HepG2 (cell line): ENCODE results near the gene SYNGR2. TPM values are rescaled to one million over a fixed set of nuclear protein-coding genes. Genes with fewer than 3 reads are reported as not detected.

Source experiments
- ATF2 ChIP-seq: sonication (generic); formaldehyde crosslinking; IDR thresholded peaks from 2 replicates; pipeline ENCODE4 v1.4.0; 2020; ENCODE audit warnings: missing genetic modification reagents
- ATF3 ChIP-seq: sonication (generic); formaldehyde crosslinking; IDR thresholded peaks from 2 replicates; pipeline ENCODE4 v1.4.0; 2020; ENCODE audit warnings: missing genetic modification reagents
- EZH2 ChIP-seq: conservative IDR thresholded peaks from 2 replicates; pipeline ENCODE4 v1.6.1; 2012; ENCODE audit warnings: mild to moderate bottlenecking, low read depth, low read length, moderate library complexity
- GATAD2A ChIP-seq: IDR thresholded peaks from 2 replicates; pipeline ENCODE4 v1.6.1; 2016
- HOXA7 ChIP-seq: sonication (generic); formaldehyde crosslinking; IDR thresholded peaks from 2 replicates; pipeline ENCODE4 v1.8.1; 2022; ENCODE audit warnings: mild to moderate bottlenecking, missing genetic modification reagents, moderate library complexity
- KMT2B ChIP-seq: IDR thresholded peaks from 2 replicates; pipeline ENCODE4 v1.6.1; 2016; ENCODE audit warnings: missing genetic modification reagents, missing compliant biosample characterization
- NCOA1 ChIP-seq: sonication (generic); formaldehyde crosslinking; IDR thresholded peaks from 2 replicates; pipeline ENCODE4 v1.9.0; 2021; ENCODE audit warnings: missing genetic modification reagents
- NR0B2 ChIP-seq: sonication (generic); formaldehyde crosslinking; IDR thresholded peaks from 2 replicates; pipeline ENCODE4 v1.4.0; 2020; ENCODE audit warnings: mild to moderate bottlenecking, missing genetic modification reagents
- PRMT3 ChIP-seq: sonication (generic); formaldehyde crosslinking; IDR thresholded peaks from 2 replicates; pipeline ENCODE4 v1.8.1; 2022; ENCODE audit warnings: low read depth, mild to moderate bottlenecking, moderate library complexity, missing genetic modification reagents, borderline replicate concordance
- RBM39 ChIP-seq: fragments of 200-400 bp; formaldehyde crosslinking; IDR thresholded peaks from one replicate; pipeline ENCODE4 v1.6.1; 2018; ENCODE audit warnings: antibody characterized with exemption, mild to moderate bottlenecking, low read depth, low read length; ENCODE audit not compliant: poor library complexity, severe bottlenecking
- SPEN ChIP-seq: sonication (generic); formaldehyde crosslinking; IDR thresholded peaks from 2 replicates; pipeline ENCODE4 v1.5.1; 2020; ENCODE audit warnings: low read depth, mild to moderate bottlenecking, missing genetic modification reagents
- SRY ChIP-seq: sonication (generic); formaldehyde crosslinking; IDR thresholded peaks from 2 replicates; pipeline ENCODE4 v1.8.0; 2022; ENCODE audit warnings: mild to moderate bottlenecking, missing genetic modification reagents
- TRIM24 ChIP-seq: sonication (generic); formaldehyde crosslinking; IDR thresholded peaks from 2 replicates; pipeline ENCODE4 v1.8.0; 2022; ENCODE audit warnings: mild to moderate bottlenecking, missing genetic modification reagents
- USF2 ChIP-seq, 2 experiments: sonication (generic) in 1 of 2; formaldehyde crosslinking in 1 of 2; IDR thresholded peaks; 2 replicates each; pipeline versions ENCODE4 v1.5.1 to v1.6.1; 2011 to 2020; ENCODE audit warnings: borderline replicate concordance in 1 of 2, low read depth in 1 of 2, low read length in 1 of 2, mild to moderate bottlenecking in 1 of 2, missing genetic modification reagents in 1 of 2, moderate library complexity in 1 of 2
- ZBTB20 ChIP-seq: sonication (generic); formaldehyde crosslinking; IDR thresholded peaks from 2 replicates; pipeline ENCODE4 v1.8.1; 2023; ENCODE audit warnings: missing genetic modification reagents, low read depth, mild to moderate bottlenecking, borderline replicate concordance
- ZNF503 ChIP-seq: sonication (generic); formaldehyde crosslinking; IDR thresholded peaks from 2 replicates; pipeline ENCODE4 v1.4.0; 2020; ENCODE audit warnings: missing genetic modification reagents
- ZNF512B ChIP-seq: sonication (generic); formaldehyde crosslinking; IDR thresholded peaks from 2 replicates; pipeline ENCODE4 v1.5.1; 2020; ENCODE audit warnings: missing genetic modification reagents, mild to moderate bottlenecking, borderline replicate concordance
- polyA plus RNA-seq, 8 experiments: library from polyadenylated mRNA; depleted of rRNA in 3 of 8; stranded (reverse) in 7 of 8; unstranded in 1 of 8; fragments of >200 nt; fragmentation: Illumina TruSeq in 4 of 8; extraction: Trizol in 4 of 8; gene quantifications; 2 replicates each; pipeline versions ENCODE4 v1.2.1 to v1.2.3, GENCODE V29; 2011 to 2016; ENCODE audit warnings: low read depth in 4 of 8, missing spikeins in 1 of 8, mixed read lengths in 1 of 8; ENCODE audit not compliant: insufficient read depth in 1 of 8
- total RNA-seq, 5 experiments: library from RNA; depleted of rRNA; stranded (reverse); fragments of >200 nt; fragmentation: Illumina TruSeq; extraction: Trizol; gene quantifications; 2 replicates each; pipeline ENCODE4 v1.2.3, GENCODE V29; 2016; ENCODE audit warnings: low read depth in 1 of 5

SYNGR2 gene
- total and polyA plus RNA-seq, 2 of the 13 experiments (the other 11 are each of a cell fraction or from before 2014, with no cell fraction given), result 46.7 to 170 TPM

- TF ChIP-seq ZNF512B (CRISPR knock-in tag) (no peak), SRY (CRISPR knock-in tag) (no peak), RBM39 (no peak), PRMT3 (no peak), USF2 (IDR thresholded peaks at IDR 0.05; ENCODE audit: low read depth, low read length) (no peak), USF2 (CRISPR knock-in tag; IDR thresholded peaks at IDR 0.05; ENCODE audit: borderline replicate concordance) (no peak; the same call in 1 of the 2 replicates), EZH2 (no peak), NCOA1 (CRISPR knock-in tag) (no peak), ZBTB20 (CRISPR knock-in tag) (peak; percentile 29; the same call in 1 of the 2 replicates), HOXA7 (CRISPR knock-in tag) (no peak), ATF2 (CRISPR knock-in tag) (0 out of 2 replicates have a peak, but pooled peaks have one; percentile 16), GATAD2A (peak; percentile 40), KMT2B (CRISPR knock-in tag) (0 out of 2 replicates have a peak, but pooled peaks have one; percentile 7), SPEN (CRISPR knock-in tag) (peak; percentile 61; the same call in 1 of the 2 replicates), TRIM24 (CRISPR knock-in tag) (no peak), ATF3 (CRISPR knock-in tag) (no peak), NR0B2 (CRISPR knock-in tag) (no peak), ZNF503 (CRISPR knock-in tag) (no peak)
These were observed 28.0 kb upstream of the SYNGR2 start (continued) for GRCh38 chr17:78140169-78141051.
